GM18499 (cell line): ENCODE data around the gene MAPRE3.

Experiments
- ATAC-seq: cut with Tn5 transposase; IDR thresholded peaks from one replicate; pipeline ENCODE4 v1.9.1; 2021; ENCODE audit warnings: moderate number of reproducible peaks; ENCODE audit not compliant: insufficient read depth, unreplicated experiment

MAPRE3 gene

GRCh38 chr2:26946841-26947784 is 23.3 kb upstream of the MAPRE3 start:
- no peak for ATAC-seq

DNA sequence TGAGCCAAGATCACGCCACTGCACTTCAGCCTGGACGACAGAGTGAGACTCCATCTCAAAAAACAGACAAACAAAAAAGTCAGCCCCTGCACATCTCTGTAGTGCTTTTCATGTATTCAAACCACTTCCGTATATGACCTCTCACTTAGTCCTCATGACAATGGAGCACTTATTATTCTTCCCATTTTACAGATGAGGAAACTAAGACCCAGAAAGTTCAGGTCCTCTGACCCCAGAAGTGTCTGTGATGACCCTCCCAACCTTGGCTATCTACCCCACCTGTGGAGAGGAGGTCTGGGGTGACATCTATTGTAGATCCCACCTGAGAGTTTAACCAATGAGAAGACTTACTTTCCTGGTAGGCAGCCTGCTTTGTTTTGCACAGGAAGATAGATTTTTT is 21.6 kb upstream of the MAPRE3 start:
- no peak for ATAC-seq

- no peak for ATAC-seq
Observed at GRCh38 chr2:26950246-26950645, 20.2 kb upstream of the MAPRE3 start.

DNA sequence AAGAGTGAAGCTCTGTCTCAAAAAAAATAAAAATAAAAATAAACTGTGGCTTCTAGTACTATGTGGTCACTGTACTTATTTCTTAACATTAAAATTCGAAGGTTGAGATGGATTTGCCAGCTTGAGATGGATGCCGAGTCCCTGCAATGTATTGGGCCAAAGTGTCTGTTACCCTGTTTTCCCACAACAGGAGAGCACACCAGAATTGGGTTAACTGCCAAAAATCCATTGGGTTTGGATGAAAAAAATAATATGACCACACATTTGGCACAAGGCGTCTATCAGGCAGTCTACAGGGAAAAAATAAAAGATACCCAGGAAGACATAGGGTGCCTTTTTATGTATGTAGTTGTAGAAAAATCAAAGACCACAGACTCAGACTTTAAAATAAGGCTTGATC is 19.2 kb upstream of the MAPRE3 start:
- ATAC-seq: no peak

GRCh38 chr2:26952374-26952773 is 18.1 kb upstream of the MAPRE3 start:
- ATAC-seq: no peak

- no peak for ATAC-seq
Observed at GRCh38 chr2:26954135-26954534, 16.3 kb upstream of the MAPRE3 start.

DNA sequence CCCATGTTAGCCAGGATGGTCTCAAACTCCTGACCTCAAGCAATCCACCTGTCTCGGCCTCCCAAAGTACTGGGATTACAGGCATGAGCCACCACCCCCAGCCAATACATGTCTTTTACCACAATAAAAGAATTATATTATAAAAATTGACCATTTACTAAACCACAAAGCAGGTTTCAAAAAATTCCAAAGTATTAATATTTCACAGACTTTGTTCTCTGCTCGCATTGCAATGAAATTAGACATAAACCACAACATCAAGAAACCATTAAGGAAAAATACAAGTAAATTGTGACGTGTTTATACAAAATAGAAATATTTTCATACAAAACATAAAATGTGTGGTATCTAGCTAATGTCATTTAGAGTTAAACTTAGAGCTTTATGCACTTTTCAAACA is 13.4 kb upstream of the MAPRE3 start:
- no peak for ATAC-seq

GRCh38 chr2:26957534-26957933 is 12.9 kb upstream of the MAPRE3 start:
- ATAC-seq: no peak

DNA sequence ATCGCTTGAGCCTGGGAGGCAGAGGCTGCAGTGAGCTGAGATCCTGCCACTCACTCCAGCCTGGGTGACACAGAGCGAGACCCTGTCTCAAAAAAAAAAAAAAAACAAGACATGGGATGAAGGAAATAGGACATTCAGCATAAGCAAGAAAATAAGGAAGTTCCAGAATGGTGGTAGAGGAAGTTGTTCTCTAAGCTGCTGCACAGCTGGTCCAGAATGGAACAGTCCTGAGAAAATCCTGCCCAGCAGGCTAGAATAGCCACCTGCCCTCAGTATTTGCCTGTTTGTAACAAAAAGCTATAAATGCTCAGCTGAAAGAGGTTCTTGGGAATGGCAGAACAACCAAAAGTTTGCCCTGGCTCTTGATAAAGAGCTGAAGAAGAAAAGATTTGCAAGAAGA is 11.1 kb upstream of the MAPRE3 start:
- no peak for ATAC-seq

- no peak for ATAC-seq
Observed at GRCh38 chr2:26964446-26965130, 5.8 kb upstream of the MAPRE3 start.

DNA sequence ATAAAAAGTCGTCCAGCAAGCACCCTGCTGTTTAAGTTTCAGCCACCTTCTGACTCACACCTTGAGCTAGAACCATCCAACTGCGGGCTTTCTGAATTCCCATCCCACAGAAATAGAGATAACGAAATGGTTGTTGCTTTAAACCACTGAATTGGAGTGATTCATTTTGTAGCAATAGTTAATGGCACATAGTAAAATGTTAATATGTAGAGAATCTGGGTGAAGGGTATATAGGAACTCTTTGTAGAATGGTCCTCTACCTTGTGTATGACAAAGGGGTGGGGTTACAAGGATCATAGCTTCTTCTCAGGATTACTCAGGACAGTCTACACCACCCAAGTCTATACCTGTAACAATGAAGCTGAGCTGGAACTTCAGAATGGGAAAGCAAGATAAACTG is 2.4 kb upstream of the MAPRE3 start:
- no peak for ATAC-seq

- no peak for ATAC-seq
Observed at GRCh38 chr2:26969077-26969844, 1.2 kb upstream of the MAPRE3 start.

- no peak for ATAC-seq
Observed at GRCh38 chr2:26970928-26971627, 641 bp downstream of the MAPRE3 start.

GRCh38 chr2:26971911-26972786 is 1.7 kb downstream of the MAPRE3 start:
- no peak for ATAC-seq

- ATAC-seq: no peak
Observed at GRCh38 chr2:26974352-26974751, 3.9 kb downstream of the MAPRE3 start.

DNA sequence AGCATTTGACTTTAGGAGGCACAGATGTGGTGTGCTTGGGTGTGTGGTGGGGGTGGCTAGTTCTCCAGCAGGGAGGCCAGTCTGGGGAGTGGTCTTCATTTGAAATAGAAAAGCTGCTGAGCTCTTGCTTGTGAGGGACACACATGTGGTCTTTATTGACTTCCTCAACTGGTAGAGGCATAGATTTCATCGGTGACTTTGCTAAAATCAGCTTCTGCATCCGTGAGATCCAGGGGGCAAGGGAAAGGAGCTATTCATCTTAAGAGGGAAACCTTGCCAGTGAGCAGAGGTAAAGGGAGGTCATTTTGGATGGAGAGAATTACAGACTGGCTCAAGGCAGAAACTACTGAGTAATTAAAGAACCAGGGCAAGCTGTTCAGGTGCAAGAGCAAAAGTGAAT is 4.7 kb downstream of the MAPRE3 start:
- ATAC-seq: no peak

- no peak for ATAC-seq
Observed at GRCh38 chr2:26975656-26976055, 5.2 kb downstream of the MAPRE3 start.

GRCh38 chr2:26976237-26976636 is 5.8 kb downstream of the MAPRE3 start:
- no peak for ATAC-seq

GRCh38 chr2:26977012-26977411 is 6.6 kb downstream of the MAPRE3 start:
- no peak for ATAC-seq
